H7 (cell line): Measurements from ENCODE around the gene PRSS38. TPM values are rescaled to one million over a fixed set of nuclear protein-coding genes. Genes with fewer than 3 reads are reported as not detected.

Experiments
- DNase-seq: peaks from one replicate; pipeline ENCODE4 v3.0.0; 2012
- H3K27me3 ChIP-seq: 2 replicates; pipeline ENCODE4 v1.6.0; 2011; ENCODE audit warnings: mild to moderate bottlenecking, low read length; ENCODE audit not compliant: control insufficient read depth, insufficient read depth
- H3K36me3 ChIP-seq: replicated peaks from 2 replicates; pipeline ENCODE4 v1.5.1; 2011; ENCODE audit warnings: low read length; ENCODE audit not compliant: control insufficient read depth, insufficient read depth
- H3K4me3 ChIP-seq: 2 replicates; pipeline ENCODE4 v1.5.1; 2011; ENCODE audit warnings: low read depth, mild to moderate bottlenecking, control low read depth, low read length, moderate library complexity; ENCODE audit not compliant: insufficient read depth
- total RNA-seq: library from RNA; depleted of rRNA; stranded (reverse); fragments of >200 nt; shearing (Covaris generic); gene quantifications from 2 replicates; pipeline ENCODE4 v1.2.3, GENCODE V29; 2014; rRNA removed

PRSS38 gene
- total RNA-seq, result not detected in 2 replicates

DNA sequence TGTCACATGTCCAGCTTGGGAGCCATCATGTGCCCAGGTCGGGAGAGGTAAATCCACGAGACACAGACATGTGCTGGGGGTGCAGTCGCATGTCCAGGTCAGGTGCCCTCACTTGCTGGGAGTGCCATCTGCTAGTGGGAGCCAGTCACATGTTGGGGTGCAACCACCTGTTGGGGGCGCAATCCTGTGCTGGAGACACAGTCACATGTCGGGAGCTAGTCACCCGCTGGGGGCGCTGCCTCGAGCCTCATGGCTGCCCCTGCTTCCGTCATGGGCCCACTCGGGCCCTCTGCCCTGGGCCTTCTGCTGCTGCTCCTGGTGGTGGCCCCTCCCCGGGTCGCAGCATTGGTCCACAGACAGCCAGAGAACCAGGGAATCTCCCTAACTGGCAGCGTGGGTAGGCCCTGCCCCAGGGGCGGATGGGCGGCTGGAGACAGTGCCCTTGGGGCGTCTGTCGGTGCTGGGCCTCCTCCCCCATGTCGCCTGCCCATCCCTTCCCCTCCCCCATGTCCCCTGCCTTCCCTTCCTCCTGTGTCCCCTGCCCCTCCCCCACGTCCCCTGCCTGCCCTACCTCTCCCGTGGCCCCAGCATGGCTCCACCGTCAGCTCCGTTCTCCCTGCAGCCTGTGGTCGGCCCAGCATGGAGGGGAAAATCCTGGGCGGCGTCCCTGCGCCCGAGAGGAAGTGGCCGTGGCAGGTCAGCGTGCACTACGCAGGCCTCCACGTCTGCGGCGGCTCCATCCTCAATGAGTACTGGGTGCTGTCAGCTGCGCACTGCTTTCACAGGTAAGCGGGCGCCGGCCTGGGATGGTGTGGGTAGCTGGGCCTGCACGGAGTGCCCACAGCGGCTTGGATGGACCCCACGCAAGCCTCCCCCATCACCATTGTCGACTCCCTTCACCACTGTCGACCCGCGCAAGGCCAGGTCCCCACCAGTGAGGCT is at the start of gene PRSS38:
Gene PRSS38, plus strand, starts transcription at position 208 of the 942 bp plus-strand sequence. Its CDS starts 42 bp downstream, at position 250.
- no peaks in the 10 kb centered on the region for H3K36me3 ChIP-seq
- H3K4me3 ChIP-seq, result no peak within 1 kb of the TSS
- peak; percentile 19 for DNase-seq
- no peaks in the 10 kb centered on the region for H3K27me3 ChIP-seq

GRCh38 chr1:227766015-227766634 is 49.4 kb upstream of the PRSS38 start:
- no peaks in the 10 kb centered on the region for H3K27me3 ChIP-seq
- peaks cover 19% of the 10 kb centered on the region for H3K36me3 ChIP-seq
- H3K4me3 ChIP-seq, result no peak overlapping the region
- DNase-seq, result peak; percentile 43

GRCh38 chr1:227766653-227767277 is 48.7 kb upstream of the PRSS38 start:
- Histone ChIP-seq H3K27me3 (no peaks in the 10 kb centered on the region), H3K4me3 (no peak overlapping the region), H3K36me3 (peaks cover 16% of the 10 kb centered on the region)
- DNase-seq, result peak; percentile 52

DNA sequence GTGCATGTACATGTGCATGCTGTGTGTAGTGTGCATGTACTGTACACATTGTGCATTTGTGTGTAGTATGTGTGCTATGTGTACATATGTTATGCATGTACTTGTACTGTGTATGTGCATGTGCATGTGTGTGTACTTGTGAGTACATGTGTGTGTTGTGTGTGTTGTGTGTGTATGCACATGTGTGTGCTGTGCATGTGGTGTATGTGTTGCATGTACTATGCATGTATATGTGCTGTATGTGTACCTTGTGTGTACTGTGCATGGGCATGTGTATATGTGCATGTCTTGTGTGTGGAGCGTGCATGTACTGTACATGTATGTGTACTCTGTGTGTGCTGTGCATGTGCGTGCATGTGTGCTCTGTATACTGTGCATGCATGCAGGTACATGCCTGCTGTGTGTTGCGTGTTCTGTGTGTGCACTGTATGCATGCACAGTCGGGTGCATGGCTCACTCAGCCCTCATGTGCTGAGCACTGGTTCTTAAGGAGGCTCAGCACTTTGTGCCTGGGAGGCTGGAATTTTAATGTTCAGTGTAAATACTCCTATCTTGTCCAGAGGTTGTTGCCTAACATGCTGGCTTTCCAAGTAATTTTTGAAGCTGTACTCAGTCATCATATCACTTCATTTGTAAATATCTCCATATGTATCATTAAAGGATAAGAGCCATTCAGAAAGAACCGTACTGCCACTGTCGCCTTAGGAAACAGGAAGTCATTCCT is 47.9 kb upstream of the PRSS38 start:
- no peaks in the 10 kb centered on the region for H3K27me3 ChIP-seq
- H3K4me3 ChIP-seq, result no peak overlapping the region
- no peak for DNase-seq
- H3K36me3 ChIP-seq, result peaks cover 16% of the 10 kb centered on the region

DNA sequence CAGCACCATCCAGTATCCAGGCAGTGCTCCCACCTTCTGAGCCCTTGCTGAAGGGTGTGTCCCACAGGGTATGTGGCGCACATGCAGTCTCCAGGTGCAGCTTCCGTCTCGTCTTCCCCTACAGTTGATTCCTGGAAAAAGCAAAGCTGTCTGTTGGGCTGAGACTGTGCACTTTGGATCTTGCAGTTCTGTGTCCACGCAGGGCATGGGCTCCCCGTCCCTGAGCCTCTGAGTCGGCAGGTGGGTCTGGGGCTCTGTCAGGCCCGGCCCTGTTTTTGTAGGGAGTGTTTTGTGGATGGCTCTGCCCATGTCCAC is 47.4 kb upstream of the PRSS38 start:
- Histone ChIP-seq H3K36me3 (peaks cover 16% of the 10 kb centered on the region), H3K4me3 (no peak overlapping the region), H3K27me3 (no peaks in the 10 kb centered on the region)
- DNase-seq, result no peak

- Histone ChIP-seq H3K4me3 (no peak overlapping the region), H3K36me3 (peaks cover 16% of the 10 kb centered on the region), H3K27me3 (no peaks in the 10 kb centered on the region)
- no peak for DNase-seq
These were observed 46.8 kb upstream of the PRSS38 start for GRCh38 chr1:227768640-227769039.

DNA sequence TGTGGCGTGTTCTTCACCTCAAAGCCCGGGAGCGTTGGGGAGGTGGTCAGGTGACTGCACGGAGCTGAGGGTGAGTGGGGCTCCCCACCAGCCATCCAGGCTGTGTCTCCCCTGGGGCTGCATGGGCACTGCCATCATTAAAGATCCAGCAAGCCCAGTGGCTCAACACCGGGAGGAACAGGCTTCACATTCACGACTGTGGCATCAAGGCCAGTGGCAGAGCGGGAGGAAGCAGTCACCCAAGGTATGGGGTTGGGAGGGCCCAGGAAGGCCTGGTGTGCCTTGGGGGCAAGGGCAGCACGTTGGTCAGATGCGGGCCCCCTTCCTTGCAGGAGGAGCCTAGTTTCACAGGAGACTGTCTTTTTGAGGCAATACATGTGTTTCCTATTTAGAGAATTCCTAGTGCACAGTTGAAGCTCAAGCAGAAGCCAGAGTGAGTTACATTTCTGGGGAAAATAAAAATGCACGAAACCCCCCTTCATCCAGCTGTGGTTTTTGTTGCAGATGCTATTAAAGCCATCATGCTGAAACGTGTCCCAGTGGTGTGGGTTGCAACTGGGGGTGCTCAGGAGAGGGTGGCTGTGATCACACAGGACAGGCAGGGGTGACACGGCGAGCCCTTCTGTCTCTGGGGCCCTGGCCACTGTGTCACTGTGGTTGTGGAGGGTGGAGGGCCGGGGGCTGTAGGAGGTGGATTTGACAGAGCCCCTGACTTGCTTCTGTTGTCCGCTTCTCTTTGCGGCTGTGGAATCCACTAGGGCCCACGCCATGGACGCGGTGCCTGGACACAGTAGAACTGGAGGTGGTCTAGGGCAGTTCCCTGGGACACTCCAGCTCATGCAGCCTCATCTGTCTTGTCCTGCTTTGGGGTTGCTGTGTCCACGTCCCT is 46.2 kb upstream of the PRSS38 start:
- peak; percentile 39 for DNase-seq
- peaks cover 14% of the 10 kb centered on the region for H3K36me3 ChIP-seq
- no peak overlapping the region for H3K4me3 ChIP-seq
- H3K27me3 ChIP-seq, result no peaks in the 10 kb centered on the region

GRCh38 chr1:227769936-227770494 is 45.5 kb upstream of the PRSS38 start:
- peak; percentile 43 for DNase-seq
- peaks cover 13% of the 10 kb centered on the region for H3K36me3 ChIP-seq
- no peaks in the 10 kb centered on the region for H3K27me3 ChIP-seq
- no peak overlapping the region for H3K4me3 ChIP-seq

- no peak for DNase-seq
- no peak overlapping the region for H3K4me3 ChIP-seq
- H3K36me3 ChIP-seq, result peaks cover 14% of the 10 kb centered on the region
- H3K27me3 ChIP-seq, result no peaks in the 10 kb centered on the region
These were observed 44.7 kb upstream of the PRSS38 start for GRCh38 chr1:227770812-227771211.

GRCh38 chr1:227771326-227771725 is 44.1 kb upstream of the PRSS38 start:
- peak; percentile 47 for DNase-seq
- Histone ChIP-seq H3K27me3 (no peaks in the 10 kb centered on the region), H3K36me3 (peaks cover 15% of the 10 kb centered on the region), H3K4me3 (no peak overlapping the region)

DNA sequence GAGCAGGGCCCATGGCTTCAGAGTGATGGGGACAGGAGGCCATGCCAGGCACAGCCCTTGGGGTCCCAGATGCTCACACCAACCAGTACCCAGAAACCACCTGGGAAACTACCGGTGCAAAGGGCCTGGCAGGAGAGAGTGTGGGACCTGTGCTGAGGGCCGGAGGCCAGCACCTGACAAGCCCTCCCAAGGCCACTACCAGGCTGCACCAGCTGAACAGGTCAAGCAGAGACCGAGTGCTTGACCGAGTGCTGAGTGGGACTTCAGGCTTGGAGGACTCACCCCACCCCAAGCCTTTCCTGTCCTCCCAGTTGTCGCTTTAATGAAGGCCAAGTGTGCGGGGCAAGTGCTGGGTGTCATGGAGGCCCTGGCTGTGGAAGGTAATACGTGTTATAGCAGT is 43.7 kb upstream of the PRSS38 start:
- no peaks in the 10 kb centered on the region for H3K27me3 ChIP-seq
- no peak overlapping the region for H3K4me3 ChIP-seq
- DNase-seq, result peak; percentile 38
- H3K36me3 ChIP-seq, result peaks cover 16% of the 10 kb centered on the region

GRCh38 chr1:227773558-227773957 is 41.9 kb upstream of the PRSS38 start:
- peak; percentile 33 for DNase-seq
- Histone ChIP-seq H3K4me3 (no peak overlapping the region), H3K27me3 (no peaks in the 10 kb centered on the region), H3K36me3 (peaks cover 6% of the 10 kb centered on the region)

DNA sequence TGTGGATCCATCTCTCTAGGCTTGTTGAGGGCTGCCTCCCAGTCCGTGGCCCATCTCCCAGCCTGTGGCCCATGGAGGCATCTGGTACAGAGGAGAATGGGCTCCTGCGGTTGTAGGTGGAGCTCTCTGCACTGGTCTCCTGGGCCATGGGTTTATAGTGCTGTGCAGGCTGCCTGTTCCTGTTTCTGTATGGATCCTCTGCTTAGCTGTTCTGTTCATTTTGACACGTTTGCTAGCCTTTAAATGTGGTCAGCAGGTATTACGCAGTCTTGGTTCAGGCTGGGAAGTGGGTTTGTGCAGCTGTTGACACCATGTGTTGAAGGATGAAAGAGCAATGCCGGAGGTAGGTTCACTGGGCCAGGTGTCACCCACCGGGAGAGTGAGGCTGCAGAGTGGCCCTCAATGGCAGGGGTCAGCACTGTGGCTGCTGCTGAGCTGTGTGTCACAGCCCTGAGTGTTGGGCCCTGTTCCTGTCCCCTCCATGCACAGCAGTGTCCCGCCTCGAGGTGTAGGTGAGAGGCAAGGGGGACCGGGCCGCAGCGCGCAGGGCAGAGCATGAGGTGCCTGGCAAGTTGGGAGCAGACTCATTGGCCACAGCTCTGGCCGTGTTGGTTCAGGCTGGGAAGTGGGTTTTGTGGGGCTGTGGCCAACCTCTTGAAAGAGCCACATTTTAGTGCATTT is 41.3 kb upstream of the PRSS38 start:
- Histone ChIP-seq H3K4me3 (no peak overlapping the region), H3K27me3 (no peaks in the 10 kb centered on the region), H3K36me3 (peaks cover 4% of the 10 kb centered on the region)
- peak; percentile 48 for DNase-seq
